Measurements from ENCODE around the gene PCLO.
"Not testable (repeated sequence)": the region's sequence is repeated elsewhere in the genome, so short reads cannot be mapped to it uniquely, and the experiment has no call there.

PCLO gene

GRCh38 chr7:82736633-82737032, 426.1 kb downstream of the PCLO start:
- DNase-seq (ENCODE audit: low read depth), result no peak

DNA sequence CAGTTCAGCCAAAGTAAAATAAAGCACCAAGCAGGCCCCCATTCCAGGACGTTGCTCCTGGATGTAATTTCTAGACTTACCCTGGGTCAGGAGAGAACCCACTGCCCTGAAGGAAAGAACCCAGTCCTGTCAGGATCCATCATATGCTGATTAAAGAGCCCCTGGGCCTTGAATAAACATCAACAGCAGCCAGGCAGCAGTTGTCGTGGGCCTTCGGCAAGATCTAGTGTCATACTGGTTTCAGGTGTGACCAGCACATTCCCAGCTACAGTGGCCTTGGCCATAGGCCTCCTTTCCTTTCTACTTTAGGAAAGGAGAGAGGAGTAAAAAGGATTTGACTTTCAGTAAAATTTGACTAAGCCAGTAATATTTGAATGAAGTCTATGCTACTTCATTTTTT, 430.0 kb downstream of the PCLO start:
- no peak for DNase-seq (ENCODE audit: low read depth)

- no peak for DNase-seq (ENCODE audit: low read depth)
These were observed 433.3 kb downstream of the PCLO start for GRCh38 chr7:82729172-82730030.

DNA sequence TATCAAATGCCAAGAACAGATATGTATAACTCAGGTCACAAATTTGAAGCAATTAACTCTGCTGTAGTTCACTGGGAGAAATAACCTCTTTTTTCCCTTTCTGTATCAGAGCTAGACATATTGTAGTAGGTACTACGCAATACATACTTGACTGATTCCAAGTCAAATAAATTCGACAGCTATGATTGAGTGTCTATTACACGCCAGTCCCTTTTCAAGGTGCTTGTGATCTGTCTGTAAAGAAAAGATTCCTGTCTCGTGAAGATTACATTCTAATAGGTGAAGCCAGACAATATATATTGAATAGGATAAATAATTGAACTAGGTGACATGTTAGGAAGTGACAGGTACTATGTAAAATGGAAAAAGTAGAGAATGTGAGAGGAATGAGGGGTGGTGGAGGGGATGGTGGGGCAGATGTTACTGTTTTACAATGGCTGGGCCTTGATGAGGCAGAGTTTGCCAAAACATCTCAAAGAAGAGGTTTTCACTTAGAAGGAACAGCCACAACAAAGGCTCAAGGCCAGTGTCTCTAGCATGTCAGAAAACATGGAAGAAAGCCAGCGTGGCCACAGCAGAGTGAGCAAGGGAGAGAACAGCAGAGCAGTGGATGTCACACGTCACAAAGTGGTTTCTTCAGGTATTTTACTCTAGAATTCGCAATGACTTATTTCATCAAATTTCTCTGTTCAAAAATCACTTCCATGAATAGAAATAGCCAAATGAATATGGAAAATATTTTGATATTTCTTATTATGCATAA, 436.5 kb downstream of the PCLO start:
- no peak for DNase-seq (ENCODE audit: low read depth)

GRCh38 chr7:82723411-82723810, 439.3 kb downstream of the PCLO start:
- DNase-seq (ENCODE audit: low read depth), result no peak

- no peak for DNase-seq (ENCODE audit: low read depth)
These were observed 439.7 kb downstream of the PCLO start for GRCh38 chr7:82722946-82723345.

GRCh38 chr7:82715344-82715743, 447.3 kb downstream of the PCLO start:
- DNase-seq (ENCODE audit: low read depth), result no peak

- DNase-seq (ENCODE audit: low read depth), result no peak
These were observed 447.8 kb downstream of the PCLO start for GRCh38 chr7:82714883-82715282.

- no peak for DNase-seq (ENCODE audit: low read depth)
These were observed 449.2 kb downstream of the PCLO start for GRCh38 chr7:82713506-82713905.

DNA sequence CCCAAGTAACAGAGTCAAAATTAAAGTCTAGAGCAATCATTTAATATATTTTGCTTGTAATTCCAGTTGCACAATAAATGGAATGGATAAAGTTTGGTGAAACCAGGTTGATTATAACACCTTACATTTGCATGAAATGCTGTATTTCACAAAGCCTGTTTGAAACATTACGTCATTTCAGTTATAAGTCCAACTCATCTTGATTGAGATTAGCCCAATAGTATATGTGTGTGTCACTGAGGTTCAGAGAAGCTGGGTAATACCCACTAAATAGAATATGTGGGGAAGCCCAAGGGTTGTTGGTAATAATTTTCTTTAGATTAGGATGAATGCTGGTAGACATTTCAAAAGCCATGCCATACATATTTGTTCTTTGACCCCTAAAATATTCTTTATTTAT, 456.3 kb downstream of the PCLO start:
- DNase-seq (ENCODE audit: low read depth), result not testable (repeated sequence)

GRCh38 chr7:82705517-82706260, 457.0 kb downstream of the PCLO start:
- no peak for DNase-seq (ENCODE audit: low read depth)

DNA sequence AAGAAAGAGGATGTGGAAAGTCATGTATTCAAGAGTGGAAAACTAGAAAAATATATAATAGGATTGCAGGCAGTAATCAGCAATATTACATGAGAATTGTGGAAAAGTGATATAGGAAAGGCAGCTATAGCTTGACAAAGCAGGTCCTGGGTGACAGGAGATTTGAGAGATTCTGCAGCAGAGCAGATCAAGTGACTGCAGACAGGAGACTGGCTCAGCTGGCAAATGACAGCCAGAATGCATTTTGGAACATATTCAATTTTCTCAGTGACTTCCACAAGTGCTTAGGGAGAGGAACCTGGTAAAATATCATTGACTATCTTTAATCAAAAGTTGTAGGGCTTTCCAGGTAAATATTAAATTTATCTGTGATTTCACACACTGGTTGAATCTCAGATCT, 458.6 kb downstream of the PCLO start:
- no peak for DNase-seq (ENCODE audit: low read depth)

All from T follicular helper cell (primary cell).